CD4-positive, alpha-beta T cell treated with Interleukin-21 for 1 hour (primary cell): Measurements from ENCODE around the gene LRIG2.

Source experiments
- DNase-seq: peaks from one replicate; pipeline ENCODE4 v3.0.0-alpha.2; 2020

Gene LRIG2

DNA sequence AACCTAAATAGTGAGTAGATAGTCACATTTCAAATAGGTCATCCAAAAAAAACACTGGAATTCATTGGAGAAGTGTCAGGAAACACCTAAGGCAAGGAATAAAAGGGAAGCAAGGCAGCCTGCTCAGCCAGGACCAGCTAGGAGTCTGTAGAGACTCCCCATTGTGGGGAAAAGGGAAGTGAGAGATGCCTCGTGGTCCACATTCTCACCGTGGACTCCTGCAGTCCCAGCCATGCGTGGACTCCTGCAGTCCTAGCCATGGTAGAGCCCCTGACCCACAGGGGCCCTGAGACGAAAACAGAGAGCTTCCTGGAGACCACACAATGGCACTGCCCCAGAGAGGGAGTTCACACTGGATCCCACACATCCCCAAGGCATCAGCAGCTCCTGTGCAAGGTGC, 97.5 kb downstream of the LRIG2 start:
- no peak for DNase-seq

DNA sequence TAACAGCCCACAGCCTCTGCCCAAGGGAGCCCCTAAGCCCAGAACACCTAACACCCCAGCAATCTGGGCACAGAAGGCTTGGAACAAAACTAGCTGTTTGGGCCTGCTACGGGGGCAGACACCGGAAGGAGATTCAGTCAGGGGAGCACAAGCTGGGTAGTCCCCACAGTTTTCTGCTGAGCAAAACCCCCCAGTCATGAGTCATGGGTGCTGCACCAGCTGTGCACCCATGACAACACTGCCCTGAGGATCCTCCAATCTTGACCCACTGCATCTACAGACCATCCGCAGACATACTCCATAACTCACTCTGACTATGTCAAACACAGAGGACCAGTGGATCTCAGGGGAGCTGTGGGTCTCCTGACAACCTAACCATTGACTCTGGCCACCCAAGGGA, 105.1 kb downstream of the LRIG2 start:
- no peak for DNase-seq

DNA sequence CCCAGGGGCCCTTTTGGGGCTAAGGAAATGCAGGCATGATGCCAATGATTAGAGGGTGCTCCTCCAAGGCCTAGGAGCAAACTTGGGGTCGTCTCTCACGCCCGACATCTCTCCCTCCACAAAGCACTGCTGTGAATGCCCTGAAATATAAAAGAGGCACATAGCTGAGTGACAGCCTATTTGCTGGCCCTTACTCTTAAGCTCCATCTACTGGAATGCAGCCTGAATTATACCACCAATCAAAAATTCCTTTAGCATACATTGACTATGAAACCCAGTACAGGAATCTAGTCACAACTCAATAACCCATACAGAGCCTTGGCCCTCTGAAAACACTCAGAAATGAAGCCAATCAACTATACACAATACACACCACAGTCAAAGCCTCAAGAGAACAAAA, 105.5 kb downstream of the LRIG2 start:
- DNase-seq: no peak
